ENCODE measurements around the gene GRIPAP1. TPM values are rescaled to one million over a fixed set of nuclear protein-coding genes. Genes with fewer than 3 reads are reported as not detected.
A peak's percentile ranks its signal among the peaks of the same experiment; 100 is the strongest.

The GRIPAP1 gene
- total and polyA plus RNA-seq, 12 donors: 27.4 to 86.6 (median 41.9) TPM

DNA sequence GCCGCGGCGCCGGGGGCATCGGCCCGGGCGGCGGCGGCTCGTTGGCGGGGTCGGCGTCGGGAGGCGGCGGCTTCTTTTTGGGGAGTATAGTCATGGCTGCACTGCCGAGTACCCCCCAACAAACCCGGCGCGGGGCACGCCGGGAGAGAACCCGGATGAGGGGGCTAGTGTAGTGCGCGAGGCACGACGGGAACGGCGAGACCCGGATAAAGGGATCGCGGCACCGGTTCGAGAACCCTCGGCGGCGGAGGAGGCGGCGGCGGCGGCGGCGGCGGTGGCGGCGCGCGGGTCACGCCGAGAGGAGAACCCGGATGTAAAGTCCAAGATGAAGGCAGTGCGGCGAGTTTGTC, 44.6 kb downstream of the GRIPAP1 start, which contains the start of gene OTUD5:
Gene OTUD5 (minus strand): TSS at position 131 of the 350 bp plus-strand sequence. CDS start 37 bp downstream, at position 94.
- peak within 1 kb of the TSS; percentile 85 to 99 (median 95) for H3K27ac ChIP-seq
- peaks cover 6 to 17% of the 10 kb centered on the region in 2 donors for H3K4me1 ChIP-seq (replicated peaks in 1 of 2)
- 1 to 62% (median 28%) methylated on average over 25 to 52 of the region's 53 CpGs; no CpG with 5 or more reads in 1 of the 4 donors for WGBS, 4 donors
- DNase-seq: peak in 3 of 7 donors; percentile 59 to 67 (median 61)
- intact Hi-C loops (cut with DNase I): no loop called here
- no peaks in the 10 kb centered on the region for H3K36me3 ChIP-seq (replicated peaks in 1 of 2)
- TF ChIP-seq, protein P1, sequence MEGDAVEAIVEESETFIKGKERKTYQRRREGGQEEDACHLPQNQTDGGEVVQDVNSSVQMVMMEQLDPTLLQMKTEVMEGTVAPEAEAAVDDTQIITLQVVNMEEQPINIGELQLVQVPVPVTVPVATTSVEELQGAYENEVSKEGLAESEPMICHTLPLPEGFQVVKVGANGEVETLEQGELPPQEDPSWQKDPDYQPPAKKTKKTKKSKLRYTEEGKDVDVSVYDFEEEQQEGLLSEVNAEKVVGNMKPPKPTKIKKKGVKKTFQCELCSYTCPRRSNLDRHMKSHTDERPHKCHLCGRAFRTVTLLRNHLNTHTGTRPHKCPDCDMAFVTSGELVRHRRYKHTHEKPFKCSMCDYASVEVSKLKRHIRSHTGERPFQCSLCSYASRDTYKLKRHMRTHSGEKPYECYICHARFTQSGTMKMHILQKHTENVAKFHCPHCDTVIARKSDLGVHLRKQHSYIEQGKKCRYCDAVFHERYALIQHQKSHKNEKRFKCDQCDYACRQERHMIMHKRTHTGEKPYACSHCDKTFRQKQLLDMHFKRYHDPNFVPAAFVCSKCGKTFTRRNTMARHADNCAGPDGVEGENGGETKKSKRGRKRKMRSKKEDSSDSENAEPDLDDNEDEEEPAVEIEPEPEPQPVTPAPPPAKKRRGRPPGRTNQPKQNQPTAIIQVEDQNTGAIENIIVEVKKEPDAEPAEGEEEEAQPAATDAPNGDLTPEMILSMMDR (IDR thresholded peaks at IDR 0.05): no peak
- peak in 1 of 2 donors; percentile 10 for TF ChIP-seq POLR2A (IDR thresholded peaks at IDR 0.05)
- H3K9me3 ChIP-seq (replicated peaks in 1 of 3): no peaks in the 10 kb centered on the region
- H3K4me3 ChIP-seq: peak within 1 kb of the TSS; percentile 24 to 75 (median 50)
- no peaks in the 10 kb centered on the region for H3K27me3 ChIP-seq

DNA sequence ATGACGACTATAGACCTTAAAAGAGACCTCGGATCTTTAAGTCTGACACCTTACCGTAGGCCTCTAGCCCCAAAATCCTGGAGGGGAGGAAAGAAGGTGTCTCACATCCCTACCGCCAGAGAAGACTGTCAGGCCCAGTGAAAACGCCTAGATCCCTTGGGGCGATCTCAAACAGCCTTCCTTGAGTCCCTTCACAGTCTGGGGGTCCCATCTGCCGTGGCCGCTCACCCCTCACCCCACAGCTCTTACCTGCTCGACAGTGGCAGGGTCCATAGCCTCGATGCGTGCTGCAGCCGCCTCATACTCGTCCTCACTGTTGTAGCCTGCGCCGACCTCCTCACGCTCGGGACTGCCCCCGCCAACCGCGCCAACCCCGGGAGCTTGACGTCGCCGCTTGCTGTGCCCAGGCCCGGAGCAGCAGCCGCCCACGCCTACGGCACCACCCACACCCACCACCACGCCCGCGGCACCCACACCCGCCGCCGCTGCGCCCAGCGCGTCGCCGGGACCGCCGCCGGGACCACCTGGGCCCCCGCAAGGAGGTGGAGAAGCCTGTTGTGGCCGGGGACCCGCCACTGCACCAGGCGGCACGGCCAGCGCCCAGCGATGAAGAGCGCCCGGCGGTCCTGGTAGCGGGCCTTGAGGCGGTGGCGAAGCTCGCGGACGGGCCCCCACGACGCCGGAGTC, 45.2 kb downstream of the GRIPAP1 start:
- DNase-seq: peak; percentile 29 to 58 (median 43)
- Histone ChIP-seq H3K36me3 (replicated peaks in 1 of 2) (no peaks in the 10 kb centered on the region), H3K4me3 (peak overlapping the region; percentile 13 to 75 (median 43)), H3K4me1 (replicated peaks in 1 of 2) (peaks cover 6 to 17% of the 10 kb centered on the region in 2 donors), H3K27me3 (no peaks in the 10 kb centered on the region), H3K9me3 (replicated peaks in 1 of 3) (no peaks in the 10 kb centered on the region), H3K27ac (peak overlapping the region in 4 of 5 donors; percentile 44 to 99 (median 92))
- peak in 1 of 2 donors; percentile 31 for TF ChIP-seq POLR2A (IDR thresholded peaks at IDR 0.05)
- TF ChIP-seq, protein P1 (IDR thresholded peaks at IDR 0.05): no peak
- WGBS, 4 donors: 0 to 32% (median 15%) methylated on average over 6 to 61 of the region's 61 CpGs
- intact Hi-C loops (cut with DNase I): no loop called here

DNA sequence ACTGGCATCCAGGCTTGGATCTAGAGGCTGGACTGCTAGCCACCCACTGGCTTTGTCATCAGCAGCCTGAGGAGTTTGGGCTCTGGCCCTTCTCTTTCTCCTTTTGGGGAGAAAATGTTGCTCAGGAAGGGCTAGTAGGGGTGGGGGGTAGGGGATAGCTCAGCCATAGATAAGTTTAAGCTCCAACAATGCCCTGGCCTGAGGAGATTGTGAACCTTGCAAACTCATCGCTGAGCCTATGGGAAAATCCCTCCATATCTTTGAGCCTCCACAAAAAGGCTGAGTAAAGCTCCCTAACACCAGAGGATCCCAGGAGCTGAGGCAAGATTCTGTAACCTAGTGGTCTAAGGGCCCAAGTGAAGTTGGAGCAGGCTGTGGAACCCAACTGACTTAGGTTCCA, 53.5 kb downstream of the GRIPAP1 start:
- 60 to 100% (median 96%) methylated on average over 1 of the region's 1 CpG for WGBS, 4 donors
- H3K9me3 ChIP-seq (replicated peaks in 1 of 3): no peaks in the 10 kb centered on the region
- H3K27me3 ChIP-seq: no peaks in the 10 kb centered on the region
- H3K36me3 ChIP-seq (replicated peaks in 1 of 2): no peaks in the 10 kb centered on the region
- no peaks in the 10 kb centered on the region for H3K4me1 ChIP-seq (replicated peaks in 1 of 2)
- no peak overlapping the region for H3K27ac ChIP-seq
- no peak for DNase-seq
- TF ChIP-seq, protein P1 (IDR thresholded peaks at IDR 0.05): no peak
- intact Hi-C loops (cut with DNase I): no loop called here
- H3K4me3 ChIP-seq: no peak overlapping the region

DNA sequence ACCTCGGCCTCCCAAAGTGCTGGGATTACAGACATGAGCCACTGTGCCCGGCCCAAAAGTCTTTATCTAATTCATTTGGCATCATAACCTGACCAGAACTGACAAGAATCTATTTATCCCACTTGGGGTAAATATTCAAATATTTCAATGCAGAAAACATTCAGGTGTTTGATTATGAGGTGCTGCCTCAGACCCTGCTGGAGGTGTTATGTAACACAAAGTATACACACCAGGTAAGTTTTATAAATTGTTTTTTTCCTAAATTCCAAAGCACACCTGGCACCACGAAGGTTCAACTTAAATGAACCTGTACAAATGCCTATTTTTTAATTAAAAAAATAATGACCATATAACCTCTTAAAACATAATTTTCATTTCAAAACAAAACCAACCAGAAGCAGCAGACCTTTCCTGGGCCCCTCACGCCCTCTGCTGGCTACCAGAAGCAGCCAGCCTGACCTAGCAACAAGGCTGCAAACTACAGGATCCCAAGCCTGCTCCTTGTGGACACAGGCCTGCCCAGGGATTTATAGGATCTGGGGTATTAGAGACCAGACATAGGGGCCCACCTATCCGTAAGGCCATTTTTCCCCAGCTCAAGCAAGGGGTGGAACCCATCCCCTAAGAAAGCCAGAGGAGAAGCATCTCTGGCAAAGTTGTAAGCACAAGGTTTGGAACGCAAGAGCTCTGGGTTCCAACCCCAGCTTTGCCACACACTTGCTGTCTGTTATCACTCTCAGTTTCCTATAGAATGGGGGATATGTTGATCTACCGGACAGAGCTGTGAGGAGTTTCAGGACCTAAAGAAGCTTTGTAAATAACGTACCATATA, 56.3 kb downstream of the GRIPAP1 start:
- Histone ChIP-seq H3K36me3 (replicated peaks in 1 of 2) (no peaks in the 10 kb centered on the region), H3K9me3 (replicated peaks in 1 of 3) (no peaks in the 10 kb centered on the region), H3K4me1 (replicated peaks in 1 of 2) (peaks cover 0 to 8% of the 10 kb centered on the region in 2 donors), H3K4me3 (no peak overlapping the region), H3K27ac (no peak overlapping the region), H3K27me3 (no peaks in the 10 kb centered on the region)
- peak; percentile 43 to 69 (median 63) for DNase-seq
- TF ChIP-seq, protein P1 (IDR thresholded peaks at IDR 0.05): peak; percentile 40 to 78 (median 63)
- TF ChIP-seq POLR2A (IDR thresholded peaks at IDR 0.05): no peak
- intact Hi-C loops (cut with DNase I): no loop called here
- 44 to 56% (median 49%) methylated on average over 7 to 8 of the region's 8 CpGs for WGBS, 4 donors
